Femur (tissue), 1 donor: ENCODE results near the gene FYCO1.

ENCODE experiments used
- DNase-seq: peaks from one replicate; pipeline ENCODE4 v3.0.0-alpha.2; 2017

The FYCO1 gene

GRCh38 chr3:45981346-45982074 lies 14.1 kb downstream of the FYCO1 start:
- no peak for DNase-seq

GRCh38 chr3:45980819-45981218 lies 14.8 kb downstream of the FYCO1 start:
- DNase-seq = no peak

- no peak for DNase-seq
These were observed 15.3 kb downstream of the FYCO1 start for GRCh38 chr3:45980229-45980813.

- DNase-seq = no peak
These were observed 16.2 kb downstream of the FYCO1 start for GRCh38 chr3:45979378-45979777.

GRCh38 chr3:45978006-45978761 lies 17.4 kb downstream of the FYCO1 start:
- no peak for DNase-seq

- no peak for DNase-seq
These were observed 19.2 kb downstream of the FYCO1 start for GRCh38 chr3:45976191-45977091.

- DNase-seq = no peak
These were observed 19.9 kb downstream of the FYCO1 start for GRCh38 chr3:45975686-45976085.

GRCh38 chr3:45974686-45975085 lies 20.9 kb downstream of the FYCO1 start:
- no peak for DNase-seq

- DNase-seq = no peak
These were observed 22.9 kb downstream of the FYCO1 start for GRCh38 chr3:45972534-45973402.

GRCh38 chr3:45969953-45970352 lies 25.7 kb downstream of the FYCO1 start:
- no peak for DNase-seq

- DNase-seq = no peak
These were observed 26.5 kb downstream of the FYCO1 start for GRCh38 chr3:45969116-45969515.

GRCh38 chr3:45968706-45969105 lies 26.9 kb downstream of the FYCO1 start:
- no peak for DNase-seq

GRCh38 chr3:45968149-45968548 lies 27.5 kb downstream of the FYCO1 start:
- no peak for DNase-seq

- DNase-seq = no peak
These were observed 27.9 kb downstream of the FYCO1 start for GRCh38 chr3:45967724-45968123.

- DNase-seq = no peak
These were observed 28.5 kb downstream of the FYCO1 start for GRCh38 chr3:45966950-45967640.

- DNase-seq = peak; percentile 56
These were observed 29.2 kb downstream of the FYCO1 start for GRCh38 chr3:45966371-45966791.

- no peak for DNase-seq
These were observed 30.0 kb downstream of the FYCO1 start for GRCh38 chr3:45965653-45966052.

GRCh38 chr3:45965253-45965652 lies 30.4 kb downstream of the FYCO1 start:
- DNase-seq = no peak

GRCh38 chr3:45964139-45964538 lies 31.5 kb downstream of the FYCO1 start:
- DNase-seq = no peak

GRCh38 chr3:45962033-45962432 lies 33.6 kb downstream of the FYCO1 start:
- no peak for DNase-seq

GRCh38 chr3:45960289-45960688 lies 35.3 kb downstream of the FYCO1 start:
- DNase-seq = no peak
